Panc1 (cell line): ENCODE measurements around the gene DPP8. TPM values are rescaled to one million over a fixed set of nuclear protein-coding genes. Genes with fewer than 3 reads are reported as not detected.

Experiments
- ATAC-seq: fragments of 200-7000 bp; cut with Tn5 transposase; 2 replicates; pipeline ENCODE4 v1.9.1; 2020; ENCODE audit warnings: mild to moderate bottlenecking, moderate library complexity
- BruUV-seq: library from RNA; stranded (reverse); fragments of 400-500 nt; replicated peaks from 2 replicates; lab custom pipeline; 2021; lab: Mats Ljungman, UMichigan
- CTCF ChIA-PET: fragments of 300-600 bp; sonication (Branson Sonifier 250); formaldehyde crosslinking; loops from one replicate; lab custom pipeline; 2022; ENCODE audit warnings: antibody characterized with exemption; lab: Charles Lee
- POLR2A ChIA-PET: fragments of 300-600 bp; sonication (Branson Sonifier 250); formaldehyde crosslinking; loops from one replicate; lab custom pipeline; 2022; ENCODE audit warnings: antibody characterized with exemption; lab: Charles Lee
- DNase-seq: peaks from one replicate; pipeline ENCODE4 v3.0.0-alpha.2; 2010; ENCODE audit warnings: low read depth, low spot score
- H3K27ac ChIP-seq: 2 replicates; pipeline ENCODE4 v1.5.1; 2011; ENCODE audit warnings: mild to moderate bottlenecking, low read length, inconsistent platforms
- H3K27me3 ChIP-seq: fragments of 200-500 bp; sonication (Bioruptor generic); 2 replicates; pipeline ENCODE4 v1.6.0; 2014; ENCODE audit warnings: low read length, inconsistent platforms; ENCODE audit not compliant: control insufficient read depth, insufficient read depth
- H3K36me3 ChIP-seq: fragments of 200-500 bp; sonication (Bioruptor generic); 2 replicates; pipeline ENCODE4 v1.5.1; 2014; ENCODE audit warnings: inconsistent platforms, mild to moderate bottlenecking, low read length, moderate library complexity; ENCODE audit not compliant: control insufficient read depth, insufficient read depth
- H3K4me1 ChIP-seq: 2 replicates; pipeline ENCODE4 v1.5.1; 2011; ENCODE audit warnings: inconsistent platforms, mild to moderate bottlenecking, low read length, moderate library complexity; ENCODE audit not compliant: control insufficient read depth, insufficient read depth
- H3K4me3 ChIP-seq, 2 experiments: 2 replicates each; pipeline ENCODE4 v1.5.1; 2011 to 2012; ENCODE audit warnings: low read depth in 2 of 2, low read length in 2 of 2, mild to moderate bottlenecking in 2 of 2, inconsistent platforms in 1 of 2, moderate library complexity in 1 of 2
- H3K9me3 ChIP-seq: fragments of 200-500 bp; sonication (Bioruptor generic); 2 replicates; pipeline ENCODE4 v1.5.1; 2014; ENCODE audit warnings: low read depth, mild to moderate bottlenecking, inconsistent platforms, low read length, moderate library complexity; ENCODE audit not compliant: control insufficient read depth, insufficient read depth
- POLR2AphosphoS5 ChIP-seq: IDR thresholded peaks from 2 replicates; pipeline ENCODE4 v1.6.1; 2012; ENCODE audit warnings: mild to moderate bottlenecking, low read depth, low read length, moderate library complexity
- REST ChIP-seq, 2 experiments: IDR thresholded peaks; 2 replicates each; pipeline ENCODE4 v1.6.1; 2011 to 2012; ENCODE audit warnings: low read depth in 2 of 2, control low read depth in 1 of 2, low read length in 1 of 2, mild to moderate bottlenecking in 1 of 2, moderate library complexity in 1 of 2; ENCODE audit not compliant: insufficient read depth in 1 of 2
- SIN3A ChIP-seq: IDR thresholded peaks from 2 replicates; pipeline ENCODE4 v1.6.1; 2012; ENCODE audit warnings: low read depth, mild to moderate bottlenecking, low read length, moderate library complexity, borderline replicate concordance; ENCODE audit not compliant: insufficient read depth
- TCF7L2 ChIP-seq: IDR thresholded peaks from 2 replicates; pipeline ENCODE4 v1.6.1; 2011; ENCODE audit warnings: mild to moderate bottlenecking, low read depth, low read length, inconsistent platforms
- in situ Hi-C: cut with HindIII; loops from 2 replicates; pipeline ENCODE4 v1.10.0; 2016; ENCODE audit warnings: low sequenced_read_pairs, low pct_unique_long_range_greater_than_20kb
- intact Hi-C: fragments of 100-400 bp; cut with micrococcal nuclease; formaldehyde crosslinking; loops from one replicate; pipeline ENCODE4 v1.10.0; 2022; ENCODE audit not compliant: unreplicated experiment
- total RNA-seq: library from RNA; stranded (reverse); gene quantifications from one replicate; pipeline ENCODE4 v1.2.1, GENCODE V29; 2021; ENCODE audit not compliant: unreplicated experiment
- TF ChIP-seq, protein P1 (sequence below): fragments of 450-650 bp; IDR thresholded peaks from 2 replicates; pipeline ENCODE4 v1.5.1; 2017; ENCODE audit warnings: mild to moderate bottlenecking

DPP8 gene
- total RNA-seq, 1 experiment from 2014 or later: 36.2 TPM

- ATAC-seq (no peak), DNase-seq (no peak)
- ChIA-PET CTCF (no interaction called here), POLR2A (no interaction called here)
- Histone ChIP-seq H3K4me3 (no peak overlapping the region), H3K27ac (no peak overlapping the region), H3K36me3 (no peaks in the 10 kb centered on the region), H3K9me3 (no peaks in the 10 kb centered on the region), H3K27me3 (no peaks in the 10 kb centered on the region), H3K4me1 (peaks cover 10% of the 10 kb centered on the region)
- intact Hi-C loops: no loop called here
- in situ Hi-C loops: no loop called here
- TF ChIP-seq, protein P1, sequence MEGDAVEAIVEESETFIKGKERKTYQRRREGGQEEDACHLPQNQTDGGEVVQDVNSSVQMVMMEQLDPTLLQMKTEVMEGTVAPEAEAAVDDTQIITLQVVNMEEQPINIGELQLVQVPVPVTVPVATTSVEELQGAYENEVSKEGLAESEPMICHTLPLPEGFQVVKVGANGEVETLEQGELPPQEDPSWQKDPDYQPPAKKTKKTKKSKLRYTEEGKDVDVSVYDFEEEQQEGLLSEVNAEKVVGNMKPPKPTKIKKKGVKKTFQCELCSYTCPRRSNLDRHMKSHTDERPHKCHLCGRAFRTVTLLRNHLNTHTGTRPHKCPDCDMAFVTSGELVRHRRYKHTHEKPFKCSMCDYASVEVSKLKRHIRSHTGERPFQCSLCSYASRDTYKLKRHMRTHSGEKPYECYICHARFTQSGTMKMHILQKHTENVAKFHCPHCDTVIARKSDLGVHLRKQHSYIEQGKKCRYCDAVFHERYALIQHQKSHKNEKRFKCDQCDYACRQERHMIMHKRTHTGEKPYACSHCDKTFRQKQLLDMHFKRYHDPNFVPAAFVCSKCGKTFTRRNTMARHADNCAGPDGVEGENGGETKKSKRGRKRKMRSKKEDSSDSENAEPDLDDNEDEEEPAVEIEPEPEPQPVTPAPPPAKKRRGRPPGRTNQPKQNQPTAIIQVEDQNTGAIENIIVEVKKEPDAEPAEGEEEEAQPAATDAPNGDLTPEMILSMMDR: no peak
- TF ChIP-seq TCF7L2 (no peak), REST (IDR thresholded peaks at IDR 0.05; ENCODE audit: insufficient read depth in 1 of 2, low read depth in 2 of 2, low read length in 1 of 2) (no peak), SIN3A (no peak), POLR2AphosphoS5 (no peak)
- BruUV-seq: no TSS peak
These were observed 30.4 kb upstream of the DPP8 start for GRCh38 chr15:65547841-65548240.

DNA sequence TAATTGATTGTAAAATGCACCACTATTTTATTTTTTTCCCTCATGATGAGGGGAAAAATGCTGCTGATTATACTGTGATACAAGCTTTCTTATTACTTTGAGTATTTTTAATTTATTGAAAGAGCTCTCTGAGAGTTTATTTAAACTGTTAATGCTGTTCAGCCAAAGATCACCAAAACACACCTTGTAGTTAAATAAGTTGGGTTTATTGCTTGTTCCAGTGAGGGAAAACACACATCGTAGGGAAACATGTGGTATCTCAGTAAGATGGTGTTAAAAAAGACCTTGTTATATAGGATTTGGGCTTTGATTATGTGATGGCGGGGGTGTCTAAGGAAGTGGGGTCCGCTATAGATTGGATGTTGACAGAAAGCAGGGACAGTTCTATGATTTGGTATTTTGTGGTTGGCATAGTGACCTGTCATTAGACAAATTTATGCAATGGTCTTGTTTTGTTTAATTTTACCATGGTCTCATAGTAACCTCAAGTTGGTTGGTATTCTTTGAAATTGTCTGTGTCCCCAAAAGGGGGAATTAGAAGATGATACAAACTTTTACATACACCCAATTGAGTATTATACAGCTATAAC, 23.8 kb upstream of the DPP8 start:
- Histone ChIP-seq H3K4me1 (no peaks in the 10 kb centered on the region; the same call in 1 of the 2 replicates), H3K9me3 (no peaks in the 10 kb centered on the region), H3K36me3 (no peaks in the 10 kb centered on the region), H3K27me3 (no peaks in the 10 kb centered on the region), H3K27ac (no peak overlapping the region), H3K4me3 (no peak overlapping the region)
- ChIA-PET CTCF (no interaction called here), POLR2A (no interaction called here)
- TF ChIP-seq POLR2AphosphoS5: no peak
- TF ChIP-seq TCF7L2: no peak
- no peak for TF ChIP-seq REST (IDR thresholded peaks at IDR 0.05; ENCODE audit: insufficient read depth in 1 of 2, low read depth in 2 of 2, low read length in 1 of 2)
- TF ChIP-seq, protein P1: no peak
- no peak for TF ChIP-seq SIN3A
- BruUV-seq: no TSS peak
- ATAC-seq (no peak), DNase-seq (no peak)
- in situ Hi-C loops (no loop called here), intact Hi-C loops (no loop called here)
